GM21619 (cell line): Measurements from ENCODE around the gene CACNA1C.
"Not testable (repeated sequence)": the region's sequence is repeated elsewhere in the genome, so short reads cannot be mapped to it uniquely, and the experiment has no call there.

ENCODE experiments used
- ATAC-seq: cut with Tn5 transposase; IDR thresholded peaks from one replicate; pipeline ENCODE4 v1.9.1; 2021; ENCODE audit not compliant: unreplicated experiment

The CACNA1C gene

GRCh38 chr12:2463719-2464118 is 410.9 kb downstream of the CACNA1C start:
- no peak for ATAC-seq

- no peak for ATAC-seq
Observed at GRCh38 chr12:2465681-2466080, 412.9 kb downstream of the CACNA1C start.

GRCh38 chr12:2466211-2466610 is 413.4 kb downstream of the CACNA1C start:
- no peak for ATAC-seq

- ATAC-seq: no peak
Observed at GRCh38 chr12:2467447-2468195, 414.8 kb downstream of the CACNA1C start.

- no peak for ATAC-seq
Observed at GRCh38 chr12:2475984-2476383, 423.2 kb downstream of the CACNA1C start.

GRCh38 chr12:2477009-2477766 is 424.4 kb downstream of the CACNA1C start:
- ATAC-seq: no peak

GRCh38 chr12:2479851-2480535 is 427.2 kb downstream of the CACNA1C start:
- ATAC-seq: no peak

GRCh38 chr12:2481346-2481745 is 428.6 kb downstream of the CACNA1C start:
- no peak for ATAC-seq

GRCh38 chr12:2481951-2482350 is 429.2 kb downstream of the CACNA1C start:
- ATAC-seq: no peak

- ATAC-seq: no peak
Observed at GRCh38 chr12:2482938-2483660, 430.3 kb downstream of the CACNA1C start.

- ATAC-seq: no peak
Observed at GRCh38 chr12:2483713-2484112, 430.9 kb downstream of the CACNA1C start.

GRCh38 chr12:2484141-2484776 is 431.5 kb downstream of the CACNA1C start:
- ATAC-seq: no peak

GRCh38 chr12:2485681-2486080 is 432.9 kb downstream of the CACNA1C start:
- ATAC-seq: no peak

GRCh38 chr12:2486796-2487195 is 434.0 kb downstream of the CACNA1C start:
- no peak for ATAC-seq

GRCh38 chr12:2487278-2487677 is 434.5 kb downstream of the CACNA1C start:
- no peak for ATAC-seq

GRCh38 chr12:2488131-2488530 is 435.3 kb downstream of the CACNA1C start:
- no peak for ATAC-seq

- ATAC-seq: no peak
Observed at GRCh38 chr12:2488596-2488995, 435.8 kb downstream of the CACNA1C start.

GRCh38 chr12:2489275-2489674 is 436.5 kb downstream of the CACNA1C start:
- ATAC-seq: no peak

GRCh38 chr12:2490831-2491230 is 438.0 kb downstream of the CACNA1C start:
- no peak for ATAC-seq

- not testable (repeated sequence) for ATAC-seq
Observed at GRCh38 chr12:2491349-2491748, 438.6 kb downstream of the CACNA1C start.

GRCh38 chr12:2492236-2492635 is 439.4 kb downstream of the CACNA1C start:
- ATAC-seq: no peak
